ENCODE measurements around the gene RAB1B.

The RAB1B gene

DNA sequence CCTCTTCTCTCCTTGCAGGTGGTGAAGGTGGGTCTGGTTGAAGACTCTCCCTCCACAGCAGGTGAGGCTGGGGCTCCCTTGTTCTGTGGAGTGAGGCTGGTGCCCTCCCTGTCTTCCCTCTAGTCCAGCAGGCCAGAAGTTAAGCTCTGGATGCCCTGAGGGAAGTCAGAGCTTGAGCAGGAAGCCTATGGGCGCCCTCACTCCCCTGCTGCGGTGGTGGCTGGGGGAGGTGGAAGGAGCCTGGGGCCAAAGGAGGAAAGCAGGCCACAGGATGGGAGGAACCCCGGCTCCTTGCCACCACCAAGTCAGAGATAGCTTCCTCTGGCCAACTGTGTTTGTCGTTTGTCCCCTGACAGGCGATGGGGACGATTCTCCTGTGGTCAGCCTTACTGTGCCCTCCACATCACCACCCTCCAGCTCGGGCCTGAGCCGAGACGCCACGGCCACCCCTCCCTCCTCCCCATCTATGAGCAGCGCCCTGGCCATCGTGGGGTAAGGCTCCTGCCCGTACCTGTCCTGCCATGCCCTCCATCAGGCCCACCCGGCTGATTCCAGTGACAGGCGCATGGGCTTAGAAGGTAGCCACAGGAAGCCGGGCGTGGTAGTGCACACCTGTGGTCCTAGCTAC, 29.5 kb upstream of the RAB1B start:
- DNase-seq (ENCODE audit: low spot score): no peak
- in situ Hi-C loops (cut with MboI; ENCODE audit: low sequenced_read_pairs, unreplicated experiment): no loop called here
- TF ChIP-seq, protein P1, sequence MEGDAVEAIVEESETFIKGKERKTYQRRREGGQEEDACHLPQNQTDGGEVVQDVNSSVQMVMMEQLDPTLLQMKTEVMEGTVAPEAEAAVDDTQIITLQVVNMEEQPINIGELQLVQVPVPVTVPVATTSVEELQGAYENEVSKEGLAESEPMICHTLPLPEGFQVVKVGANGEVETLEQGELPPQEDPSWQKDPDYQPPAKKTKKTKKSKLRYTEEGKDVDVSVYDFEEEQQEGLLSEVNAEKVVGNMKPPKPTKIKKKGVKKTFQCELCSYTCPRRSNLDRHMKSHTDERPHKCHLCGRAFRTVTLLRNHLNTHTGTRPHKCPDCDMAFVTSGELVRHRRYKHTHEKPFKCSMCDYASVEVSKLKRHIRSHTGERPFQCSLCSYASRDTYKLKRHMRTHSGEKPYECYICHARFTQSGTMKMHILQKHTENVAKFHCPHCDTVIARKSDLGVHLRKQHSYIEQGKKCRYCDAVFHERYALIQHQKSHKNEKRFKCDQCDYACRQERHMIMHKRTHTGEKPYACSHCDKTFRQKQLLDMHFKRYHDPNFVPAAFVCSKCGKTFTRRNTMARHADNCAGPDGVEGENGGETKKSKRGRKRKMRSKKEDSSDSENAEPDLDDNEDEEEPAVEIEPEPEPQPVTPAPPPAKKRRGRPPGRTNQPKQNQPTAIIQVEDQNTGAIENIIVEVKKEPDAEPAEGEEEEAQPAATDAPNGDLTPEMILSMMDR (IDR thresholded peaks at IDR 0.05; ENCODE audit: borderline replicate concordance, control extremely low read depth, extremely low read depth, insufficient read depth, missing control alignments): no peak

GRCh38 chr11:66239511-66239910, 28.9 kb upstream of the RAB1B start:
- TF ChIP-seq, protein P1 (IDR thresholded peaks at IDR 0.05; ENCODE audit: borderline replicate concordance, control extremely low read depth, extremely low read depth, insufficient read depth, missing control alignments): no peak
- in situ Hi-C loops (cut with MboI; ENCODE audit: low sequenced_read_pairs, unreplicated experiment): no loop called here

GRCh38 chr11:66239998-66240780, 28.2 kb upstream of the RAB1B start:
- DNase-seq (ENCODE audit: low spot score): no peak
- TF ChIP-seq, protein P1 (IDR thresholded peaks at IDR 0.05; ENCODE audit: borderline replicate concordance, control extremely low read depth, extremely low read depth, insufficient read depth, missing control alignments): no peak
- in situ Hi-C loops (cut with MboI; ENCODE audit: low sequenced_read_pairs, unreplicated experiment): no loop called here

More at GRCh38 chr11:66239511-66239910, 28.9 kb upstream of the RAB1B start:
- DNase-seq (ENCODE audit: low spot score): no peak

DNA sequence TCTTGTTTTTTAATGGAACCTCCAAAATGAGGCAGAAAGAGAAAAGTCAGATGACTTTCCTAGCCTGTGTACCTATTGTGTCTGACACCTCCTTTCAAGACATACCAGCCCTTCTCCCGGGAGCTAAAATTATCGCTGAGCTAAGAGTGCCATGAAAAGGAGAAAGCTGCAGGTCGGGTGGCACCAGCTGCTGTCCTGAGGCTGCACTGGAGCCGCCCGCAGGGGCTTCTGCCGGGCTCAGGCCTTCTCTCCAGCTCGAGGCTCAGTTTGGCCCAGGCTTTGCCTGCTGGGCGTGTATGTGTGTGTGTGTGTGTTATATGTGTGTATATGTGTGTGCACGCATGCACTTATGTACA, 27.7 kb upstream of the RAB1B start:
- in situ Hi-C loops (cut with MboI; ENCODE audit: low sequenced_read_pairs, unreplicated experiment): no loop called here
- TF ChIP-seq, protein P1 (IDR thresholded peaks at IDR 0.05; ENCODE audit: borderline replicate concordance, control extremely low read depth, extremely low read depth, insufficient read depth, missing control alignments): no peak
- DNase-seq (ENCODE audit: low spot score): no peak

GRCh38 chr11:66242095-66242765, 26.2 kb upstream of the RAB1B start:
- TF ChIP-seq, protein P1 (IDR thresholded peaks at IDR 0.05; ENCODE audit: borderline replicate concordance, control extremely low read depth, extremely low read depth, insufficient read depth, missing control alignments): no peak
- in situ Hi-C loops (cut with MboI; ENCODE audit: low sequenced_read_pairs, unreplicated experiment): no loop called here
- no peak for DNase-seq (ENCODE audit: low spot score)

DNA sequence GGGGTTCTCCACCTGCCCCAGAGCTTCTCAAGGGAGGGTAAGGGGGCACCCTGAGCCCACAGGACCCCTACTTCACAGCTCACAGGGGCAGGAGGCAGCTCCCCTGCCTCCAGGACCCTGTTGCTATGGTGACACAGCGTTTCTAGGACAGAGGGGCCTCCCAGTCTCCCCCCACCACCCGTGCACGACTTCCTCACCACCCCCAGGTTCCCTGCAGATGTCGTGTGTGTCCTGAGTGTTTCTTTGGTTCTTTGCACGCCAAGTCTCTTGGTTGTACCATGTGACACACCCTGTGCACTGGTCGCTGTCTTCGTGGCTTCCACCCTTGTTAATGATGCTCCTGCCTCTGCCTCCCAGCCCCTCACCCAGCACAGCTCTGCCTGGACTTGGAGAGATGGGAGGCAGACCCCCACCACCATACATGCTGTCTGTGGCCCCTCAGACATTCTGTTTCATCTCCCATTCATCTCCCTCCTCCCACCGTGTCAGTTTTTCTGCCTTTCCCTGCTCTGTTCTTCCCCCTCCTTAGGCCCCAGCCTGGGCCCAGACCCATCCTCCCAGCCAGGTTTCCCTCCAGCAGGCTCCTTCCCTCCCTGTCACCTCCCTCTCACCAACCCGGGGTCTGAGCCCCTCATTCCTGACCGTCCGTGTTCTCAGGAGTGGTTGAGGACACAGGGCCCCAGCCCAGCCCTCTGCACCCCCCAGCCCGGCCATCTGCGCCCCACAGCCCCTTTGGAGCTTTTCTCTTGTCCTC, 24.5 kb upstream of the RAB1B start:
- TF ChIP-seq, protein P1 (IDR thresholded peaks at IDR 0.05; ENCODE audit: borderline replicate concordance, control extremely low read depth, extremely low read depth, insufficient read depth, missing control alignments): no peak
- in situ Hi-C loops (cut with MboI; ENCODE audit: low sequenced_read_pairs, unreplicated experiment): no loop called here
- no peak for DNase-seq (ENCODE audit: low spot score)
